Glomerular endothelial cell (primary cell): ENCODE measurements around the gene LRRFIP2. TPM values are rescaled to one million over a fixed set of nuclear protein-coding genes. Genes with fewer than 3 reads are reported as not detected.

Experiments used
- DNase-seq: peaks from one replicate; pipeline ENCODE4 v3.0.0-alpha.2; 2011; ENCODE audit warnings: low read depth, low spot score; ENCODE audit errors: extremely low read depth
- total RNA-seq: library from RNA; depleted of rRNA; stranded (reverse); fragments of >200 nt; gene quantifications from 2 replicates; pipeline ENCODE4 v1.2.3, GENCODE V29; 2015

The LRRFIP2 gene
- total RNA-seq, 1 donor from 2014 or later, result 57.9 TPM

- no peak for DNase-seq
Observed at GRCh38 chr3:37118163-37118562, 56.2 kb downstream of the LRRFIP2 start.

- DNase-seq, result no peak
Observed at GRCh38 chr3:37117548-37117947, 56.8 kb downstream of the LRRFIP2 start.

DNA sequence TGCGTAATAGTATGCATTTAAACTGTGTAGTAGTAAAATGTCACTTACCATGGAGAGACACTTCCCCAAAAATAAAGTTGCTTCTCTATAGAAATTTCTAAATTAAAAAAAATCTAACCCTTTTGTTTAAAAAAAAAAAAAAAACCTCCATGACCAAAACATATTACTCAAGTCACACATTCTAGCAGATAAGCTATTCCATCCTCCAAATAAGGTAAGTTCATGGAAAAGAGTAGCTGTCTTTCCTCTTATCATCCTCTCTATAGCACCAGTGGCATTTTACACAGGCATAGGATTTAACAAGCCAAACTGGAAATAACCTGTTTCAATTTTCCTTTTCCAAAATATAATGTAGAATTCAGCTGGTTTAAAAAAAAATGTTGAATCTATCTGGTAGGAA is 57.4 kb downstream of the LRRFIP2 start:
- no peak for DNase-seq

GRCh38 chr3:37115446-37115845 is 58.9 kb downstream of the LRRFIP2 start:
- no peak for DNase-seq

DNA sequence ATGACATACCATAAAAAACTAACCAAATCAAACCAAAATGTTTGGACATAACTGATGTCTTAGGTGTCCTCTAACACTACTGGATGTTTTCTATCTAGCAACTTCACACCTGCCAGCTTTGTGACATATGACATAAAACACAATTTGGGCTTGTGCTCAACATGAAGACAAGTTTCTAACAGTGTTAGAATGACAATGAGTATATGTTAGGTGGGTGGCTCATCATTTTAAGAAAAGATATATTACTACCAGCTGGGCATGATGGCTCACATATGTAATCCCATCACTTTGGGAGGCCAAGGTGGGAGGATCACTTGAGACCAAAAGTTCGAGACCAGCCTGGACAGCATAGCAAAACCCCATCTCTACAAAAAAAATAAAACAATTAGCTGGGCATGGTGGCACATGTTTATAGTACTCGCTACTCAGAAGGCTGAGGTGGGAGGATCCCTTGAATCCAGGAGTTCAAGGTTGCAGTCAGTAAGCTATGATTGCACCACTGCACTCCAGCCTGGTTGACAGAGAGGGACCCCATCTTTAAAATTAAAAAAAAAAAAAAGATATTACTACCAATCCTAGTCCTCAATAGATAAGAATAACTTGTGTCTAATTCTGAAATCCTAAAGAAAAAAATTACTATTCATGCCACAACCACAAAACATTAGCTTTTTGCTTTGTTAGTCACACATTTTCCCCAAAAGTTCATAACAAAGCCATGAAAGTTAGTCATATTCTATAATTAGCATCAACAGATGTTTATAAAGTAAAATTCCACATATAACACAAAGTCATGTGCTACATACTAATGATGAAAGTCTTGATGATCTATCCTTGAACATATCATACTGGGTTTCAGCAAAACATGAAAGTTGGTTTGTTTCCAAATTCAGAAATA is 59.9 kb downstream of the LRRFIP2 start:
- peak; percentile 47 for DNase-seq

GRCh38 chr3:37112987-37113386 is 61.4 kb downstream of the LRRFIP2 start:
- DNase-seq, result no peak

GRCh38 chr3:37111199-37111598 is 63.2 kb downstream of the LRRFIP2 start:
- no peak for DNase-seq

- no peak for DNase-seq
Observed at GRCh38 chr3:37107846-37108245, 66.5 kb downstream of the LRRFIP2 start.

- DNase-seq, result no peak
Observed at GRCh38 chr3:37103103-37103808, 71.1 kb downstream of the LRRFIP2 start.

DNA sequence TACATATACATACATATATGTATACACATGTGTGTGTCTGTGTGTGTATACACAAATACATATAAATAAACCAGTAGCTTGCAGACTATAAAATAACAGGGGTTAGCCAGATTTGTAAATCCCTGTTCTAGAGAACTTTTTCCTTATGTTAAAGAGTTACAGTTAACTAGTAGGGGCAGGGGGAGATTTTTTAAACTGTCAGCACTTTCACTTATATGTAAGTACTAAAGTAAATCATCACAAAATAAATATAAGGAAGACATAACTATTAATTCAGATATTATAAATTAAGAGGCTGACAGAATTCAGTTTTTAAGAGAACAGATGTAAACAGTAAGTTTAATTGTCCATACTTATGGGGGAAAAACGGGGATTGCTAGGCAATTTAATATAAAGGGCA is 74.0 kb downstream of the LRRFIP2 start:
- no peak for DNase-seq

DNA sequence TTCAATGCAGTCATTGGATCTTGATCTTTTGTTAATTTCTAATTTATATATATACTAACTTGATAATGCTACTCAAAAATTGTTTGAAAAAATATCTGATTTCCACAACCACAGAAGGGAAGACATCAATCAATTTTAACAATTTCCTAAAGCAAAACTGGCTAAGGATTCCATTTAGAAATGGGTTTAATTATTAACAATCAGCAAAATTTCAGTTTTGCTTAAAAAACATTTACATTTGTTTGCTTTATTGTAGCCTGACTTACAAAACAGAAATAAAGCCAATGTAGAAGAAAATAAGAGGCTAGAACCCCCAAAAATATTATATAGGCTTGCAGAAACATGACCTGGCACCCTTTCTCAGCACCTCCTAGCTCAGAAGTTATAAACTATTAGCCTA is 74.9 kb downstream of the LRRFIP2 start:
- DNase-seq, result no peak

DNA sequence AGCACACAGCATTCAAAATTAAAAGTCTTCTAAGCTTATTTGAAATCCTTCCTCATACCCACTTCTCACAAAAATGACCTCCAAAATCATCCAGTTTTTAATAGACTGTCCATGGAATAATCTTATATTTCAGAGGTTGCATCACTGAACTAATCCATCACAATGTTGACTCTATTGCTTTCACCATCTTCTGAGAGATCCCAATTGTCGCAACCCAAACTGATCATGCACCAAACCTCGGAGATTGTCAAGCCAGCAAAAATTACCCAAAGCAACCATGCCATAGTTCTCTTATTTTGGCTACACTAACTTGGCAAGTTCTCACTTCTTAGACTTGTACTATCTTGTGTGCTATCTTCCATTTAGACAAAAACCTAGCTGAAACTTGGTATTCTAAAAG is 75.5 kb downstream of the LRRFIP2 start:
- no peak for DNase-seq

- no peak for DNase-seq
Observed at GRCh38 chr3:37097776-37098175, 76.6 kb downstream of the LRRFIP2 start.

DNA sequence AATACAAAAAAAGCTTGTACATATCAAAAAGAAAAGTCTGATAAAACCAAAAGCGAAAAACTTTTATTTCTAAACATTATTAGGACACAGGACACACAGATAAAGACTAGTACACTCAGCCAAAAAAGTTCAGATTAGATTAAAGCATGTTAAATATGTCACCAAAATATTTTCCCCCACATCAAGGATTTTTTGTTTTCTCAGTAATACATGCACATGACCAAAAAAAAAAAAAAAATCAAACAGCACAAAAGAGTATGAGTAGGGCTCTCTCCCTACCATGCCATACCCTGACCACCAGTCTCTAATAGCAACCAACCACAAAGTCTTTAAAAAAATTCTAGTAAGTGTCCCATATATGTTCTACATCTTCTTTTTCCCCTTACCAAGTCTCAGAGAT is 77.4 kb downstream of the LRRFIP2 start:
- DNase-seq, result no peak

DNA sequence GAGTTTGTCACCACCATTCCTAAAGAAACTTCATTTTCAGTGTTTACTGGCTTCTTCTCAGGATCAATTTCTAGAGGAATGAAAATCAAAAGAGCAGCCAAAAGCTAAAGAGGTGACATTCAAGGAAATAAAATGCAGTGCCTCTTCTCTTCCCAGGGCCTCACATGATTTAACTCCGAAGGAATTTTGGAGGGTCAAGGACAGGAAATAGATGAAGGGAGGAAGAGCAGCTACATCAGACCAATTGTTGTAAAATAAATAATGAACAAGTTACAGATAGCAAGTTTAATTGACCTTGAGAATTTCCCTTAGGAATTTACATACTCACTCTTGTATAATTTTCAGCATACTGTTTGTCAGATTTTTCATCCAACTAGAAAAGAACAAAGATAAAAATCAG is 78.1 kb downstream of the LRRFIP2 start:
- peak; percentile 36 for DNase-seq

GRCh38 chr3:37094636-37095035 is 79.7 kb downstream of the LRRFIP2 start:
- no peak for DNase-seq

DNA sequence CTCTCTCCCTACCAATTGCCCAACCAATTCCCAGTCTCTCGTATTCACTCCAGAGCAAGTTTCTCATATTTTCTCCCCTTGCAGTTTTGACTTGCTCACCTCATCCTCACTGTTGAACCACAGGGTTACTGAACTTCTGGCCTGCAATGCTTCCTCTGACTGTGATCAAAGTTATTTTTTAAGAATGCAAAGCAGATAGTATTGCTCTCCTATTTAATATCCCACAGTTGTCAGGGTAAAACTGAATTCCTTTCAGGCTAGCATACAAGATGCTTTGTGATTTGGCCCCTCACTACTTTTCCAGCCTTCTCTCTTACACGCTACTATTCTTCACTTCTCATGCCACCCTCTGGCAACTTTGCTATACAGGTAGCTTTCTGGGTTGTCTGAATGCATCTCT is 80.9 kb downstream of the LRRFIP2 start:
- no peak for DNase-seq

DNA sequence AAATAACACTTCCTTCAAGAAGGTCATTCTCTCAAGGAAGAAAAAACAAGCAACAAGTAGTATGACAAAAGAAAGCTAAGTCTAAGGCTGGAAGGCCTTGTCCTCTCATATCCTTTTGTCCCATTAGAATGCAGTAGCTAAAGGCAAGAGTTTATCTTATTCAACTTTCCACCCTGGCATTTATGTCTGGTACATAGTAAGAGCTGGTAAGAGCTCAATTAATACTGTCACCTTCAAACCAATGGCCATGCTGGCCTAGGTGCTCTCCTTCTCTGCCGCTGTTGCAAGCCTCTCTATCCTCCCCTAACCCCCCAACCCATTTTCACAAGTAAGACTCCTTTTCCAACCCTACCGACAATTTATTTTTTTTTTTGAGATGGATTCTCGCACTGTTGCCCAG is 81.9 kb downstream of the LRRFIP2 start:
- DNase-seq, result no peak

DNA sequence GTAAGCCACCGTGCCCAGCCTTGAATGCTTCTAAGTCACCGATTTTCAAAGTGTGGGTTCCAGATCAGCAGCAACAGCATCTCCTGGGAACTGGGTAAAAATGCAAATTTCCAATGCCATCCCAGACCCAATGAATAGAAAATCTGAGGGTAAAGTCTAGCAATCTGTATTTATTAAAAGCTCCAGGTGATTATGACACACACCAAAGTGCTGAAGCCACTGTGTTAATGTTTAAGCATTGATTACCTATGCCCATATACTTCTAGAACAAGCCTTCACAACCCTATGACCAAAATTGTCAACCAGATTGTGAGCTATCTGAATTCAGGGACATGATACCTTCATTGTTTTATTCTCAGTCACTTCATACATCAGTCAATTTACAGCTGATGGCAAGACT is 86.5 kb downstream of the LRRFIP2 start:
- DNase-seq, result no peak

DNA sequence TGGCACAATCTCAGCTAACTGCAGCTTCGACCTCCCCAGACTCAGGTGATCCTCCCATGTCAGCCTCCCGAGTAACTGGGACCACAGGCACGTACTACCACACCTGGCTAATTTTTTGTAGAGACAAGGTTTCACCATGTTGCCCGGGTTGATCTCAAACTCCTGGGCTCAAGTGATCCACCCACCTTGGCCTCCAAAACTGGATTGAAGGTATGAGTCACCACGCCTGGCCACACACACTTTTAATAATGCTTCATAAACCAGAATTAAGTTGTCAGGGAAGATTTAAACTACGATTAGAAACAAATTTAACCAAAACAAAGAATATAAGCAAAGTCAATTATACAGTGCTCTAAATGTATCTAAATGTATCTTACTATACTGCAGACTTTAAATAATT is 87.5 kb downstream of the LRRFIP2 start:
- no peak for DNase-seq

- no peak for DNase-seq
Observed at GRCh38 chr3:37082317-37082716, 92.1 kb downstream of the LRRFIP2 start.

DNA sequence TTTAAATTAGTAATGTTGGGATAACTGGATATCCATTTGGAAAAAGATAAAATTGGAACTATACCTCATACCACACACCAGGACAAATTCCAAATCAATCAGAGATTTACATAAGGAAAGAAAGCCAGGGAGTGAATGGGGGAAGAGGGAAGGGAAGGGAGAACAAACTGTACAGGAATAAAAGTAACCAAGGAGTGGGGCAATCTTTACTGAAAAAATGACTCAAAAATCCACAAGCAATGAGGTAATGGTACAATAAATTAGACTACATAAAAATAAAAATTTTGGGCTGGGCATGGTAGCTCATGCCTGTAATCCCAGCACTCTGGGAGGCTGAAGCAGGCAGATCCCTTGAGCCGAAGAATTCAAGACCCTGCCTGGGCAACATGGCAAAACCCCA is 98.4 kb downstream of the LRRFIP2 start:
- DNase-seq, result no peak
